Nephron (organoid): ENCODE results near the gene PRSS38.

Experiments used
- H3K27ac Mint-ChIP-seq, 3 experiments: 2 replicates each; pipeline ENCODE4 v1.8.0; 2020; ENCODE audit warnings: mixed read lengths in 3 of 3, mild to moderate bottlenecking in 2 of 3, moderate library complexity in 1 of 3
- H3K27me3 Mint-ChIP-seq: 2 replicates; pipeline ENCODE4 v1.8.0; 2021; ENCODE audit warnings: low read depth, mild to moderate bottlenecking, moderate library complexity, mixed read lengths
- H3K36me3 Mint-ChIP-seq: 2 replicates; pipeline ENCODE4 v1.8.0; 2020; ENCODE audit warnings: low read depth, mixed read lengths
- H3K4me1 Mint-ChIP-seq: 2 replicates; pipeline ENCODE4 v1.8.0; 2020; ENCODE audit warnings: mixed read lengths
- H3K4me3 Mint-ChIP-seq, 3 experiments: 2 replicates each; pipeline ENCODE4 v1.8.0; 2020; ENCODE audit warnings: mild to moderate bottlenecking in 3 of 3, mixed read lengths in 3 of 3, moderate library complexity in 2 of 3
- H3K9me3 Mint-ChIP-seq: 2 replicates; pipeline ENCODE4 v1.8.0; 2020; ENCODE audit warnings: mixed read lengths
- TF ChIP-seq, protein P1 (sequence below), 3 experiments: fragments of 200-600 bp; sonication (generic); IDR thresholded peaks; one replicate each; pipeline ENCODE4 v1.5.0; 2021; ENCODE audit warnings: antibody characterized with exemption in 3 of 3; ENCODE audit not compliant: unreplicated experiment in 3 of 3

PRSS38 gene

DNA sequence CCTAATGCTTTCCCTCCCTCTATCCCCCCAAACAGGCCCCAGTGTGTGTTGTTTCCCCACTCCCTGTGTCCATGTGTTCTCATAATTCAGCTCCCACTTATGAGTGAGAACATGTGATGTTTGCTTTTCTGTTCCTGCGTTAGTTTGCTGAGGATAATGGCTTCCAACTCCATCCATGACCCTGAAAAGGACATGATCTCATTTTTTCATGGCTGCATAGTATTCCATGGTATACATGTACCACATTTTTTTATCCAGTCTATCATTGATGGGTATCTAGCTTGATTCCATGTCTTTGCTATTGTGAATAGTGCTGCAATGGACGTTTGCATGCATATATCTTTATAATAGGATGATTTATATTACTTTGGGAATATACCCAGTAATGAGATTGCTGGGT is 8.7 kb downstream of the PRSS38 start:
- Mint-ChIP-seq H3K4me3 (no peak overlapping the region), H3K9me3 (peaks cover 28% of the 10 kb centered on the region)
- TF ChIP-seq, protein P1, sequence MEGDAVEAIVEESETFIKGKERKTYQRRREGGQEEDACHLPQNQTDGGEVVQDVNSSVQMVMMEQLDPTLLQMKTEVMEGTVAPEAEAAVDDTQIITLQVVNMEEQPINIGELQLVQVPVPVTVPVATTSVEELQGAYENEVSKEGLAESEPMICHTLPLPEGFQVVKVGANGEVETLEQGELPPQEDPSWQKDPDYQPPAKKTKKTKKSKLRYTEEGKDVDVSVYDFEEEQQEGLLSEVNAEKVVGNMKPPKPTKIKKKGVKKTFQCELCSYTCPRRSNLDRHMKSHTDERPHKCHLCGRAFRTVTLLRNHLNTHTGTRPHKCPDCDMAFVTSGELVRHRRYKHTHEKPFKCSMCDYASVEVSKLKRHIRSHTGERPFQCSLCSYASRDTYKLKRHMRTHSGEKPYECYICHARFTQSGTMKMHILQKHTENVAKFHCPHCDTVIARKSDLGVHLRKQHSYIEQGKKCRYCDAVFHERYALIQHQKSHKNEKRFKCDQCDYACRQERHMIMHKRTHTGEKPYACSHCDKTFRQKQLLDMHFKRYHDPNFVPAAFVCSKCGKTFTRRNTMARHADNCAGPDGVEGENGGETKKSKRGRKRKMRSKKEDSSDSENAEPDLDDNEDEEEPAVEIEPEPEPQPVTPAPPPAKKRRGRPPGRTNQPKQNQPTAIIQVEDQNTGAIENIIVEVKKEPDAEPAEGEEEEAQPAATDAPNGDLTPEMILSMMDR (IDR thresholded peaks at IDR 0.05; ENCODE audit: unreplicated experiment in 3 of 3) = no peak

DNA sequence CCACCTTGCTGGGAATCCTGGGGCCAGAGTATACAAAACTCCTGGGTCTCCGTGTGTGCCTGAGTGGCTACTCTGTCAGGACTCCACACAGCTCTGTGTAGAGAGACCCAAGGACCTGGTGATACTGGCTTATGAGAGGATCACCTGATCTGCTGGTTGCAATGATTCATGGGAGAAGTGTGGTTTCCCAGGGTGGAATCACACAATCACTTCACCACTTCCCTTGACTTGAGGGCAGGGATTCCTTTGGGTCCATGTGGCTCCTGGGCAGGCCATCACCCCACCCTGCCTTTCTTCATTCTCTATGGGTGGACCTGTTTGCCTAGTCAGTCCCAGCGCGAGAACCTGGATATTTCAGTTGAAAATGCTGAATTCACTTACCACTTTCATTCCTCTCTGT is 13.3 kb downstream of the PRSS38 start:
- no peak overlapping the region for H3K4me3 Mint-ChIP-seq
- H3K36me3 Mint-ChIP-seq = no peaks in the 10 kb centered on the region
- H3K9me3 Mint-ChIP-seq = peaks cover 29% of the 10 kb centered on the region
- H3K27me3 Mint-ChIP-seq = peaks cover 5% of the 10 kb centered on the region
- H3K27ac Mint-ChIP-seq = no peak overlapping the region
- TF ChIP-seq, protein P1 (IDR thresholded peaks at IDR 0.05; ENCODE audit: unreplicated experiment in 3 of 3) = no peak
- H3K4me1 Mint-ChIP-seq = no peaks in the 10 kb centered on the region

More for the DNA sequence above, 8.7 kb downstream of the PRSS38 start:
- Mint-ChIP-seq H3K4me1 (no peaks in the 10 kb centered on the region), H3K27ac (no peak overlapping the region), H3K36me3 (no peaks in the 10 kb centered on the region), H3K27me3 (peaks cover 3% of the 10 kb centered on the region)

DNA sequence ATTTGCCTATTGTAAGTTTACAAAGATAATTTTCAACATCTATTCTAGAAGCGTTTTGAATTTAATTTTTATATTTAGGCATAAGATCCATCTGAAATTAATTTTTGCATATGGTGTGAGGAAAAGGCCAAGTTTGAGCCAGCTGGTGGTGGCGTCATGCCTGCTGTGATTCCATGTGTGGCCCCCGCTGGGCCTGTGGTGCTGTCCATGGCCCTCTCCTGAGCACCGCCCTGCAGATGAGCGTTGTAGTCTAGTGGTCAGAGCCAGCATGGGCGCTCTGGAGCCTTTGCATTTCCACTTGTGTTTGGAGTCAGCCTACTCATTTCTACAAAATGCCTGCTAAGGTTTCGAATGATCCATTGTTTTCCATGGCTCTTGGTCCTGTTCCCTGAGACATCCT is 22.7 kb downstream of the PRSS38 start:
- H3K36me3 Mint-ChIP-seq = no peaks in the 10 kb centered on the region
- H3K27ac Mint-ChIP-seq = no peak overlapping the region
- H3K9me3 Mint-ChIP-seq = no peaks in the 10 kb centered on the region

DNA sequence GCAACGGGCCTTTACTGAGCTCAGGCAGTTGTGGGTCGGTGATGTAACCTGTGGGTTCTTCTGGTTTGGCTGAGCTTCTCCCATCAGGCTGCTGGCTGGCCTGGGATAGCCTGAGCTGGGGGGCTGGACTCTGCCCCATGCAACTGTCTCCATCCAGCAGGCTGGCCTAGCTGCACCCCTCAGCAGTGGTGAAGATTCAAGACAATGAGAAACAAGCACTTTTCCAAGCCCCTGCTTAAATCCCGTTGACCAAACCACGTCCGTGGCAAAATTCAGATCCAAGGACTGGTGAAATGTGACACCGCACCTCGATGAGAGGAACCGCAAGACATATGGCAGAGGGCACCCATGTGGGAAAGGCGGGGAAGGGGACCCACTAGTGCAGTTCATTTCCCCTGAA is 25.6 kb downstream of the PRSS38 start:
- peaks cover 5% of the 10 kb centered on the region for H3K4me1 Mint-ChIP-seq
- no peak overlapping the region for H3K27ac Mint-ChIP-seq
- no peaks in the 10 kb centered on the region for H3K36me3 Mint-ChIP-seq

More for the DNA sequence above, 22.7 kb downstream of the PRSS38 start:
- TF ChIP-seq, protein P1 (IDR thresholded peaks at IDR 0.05; ENCODE audit: unreplicated experiment in 3 of 3) = no peak
- Mint-ChIP-seq H3K27me3 (peaks cover 9% of the 10 kb centered on the region), H3K4me1 (peaks cover 5% of the 10 kb centered on the region), H3K4me3 (no peak overlapping the region)

DNA sequence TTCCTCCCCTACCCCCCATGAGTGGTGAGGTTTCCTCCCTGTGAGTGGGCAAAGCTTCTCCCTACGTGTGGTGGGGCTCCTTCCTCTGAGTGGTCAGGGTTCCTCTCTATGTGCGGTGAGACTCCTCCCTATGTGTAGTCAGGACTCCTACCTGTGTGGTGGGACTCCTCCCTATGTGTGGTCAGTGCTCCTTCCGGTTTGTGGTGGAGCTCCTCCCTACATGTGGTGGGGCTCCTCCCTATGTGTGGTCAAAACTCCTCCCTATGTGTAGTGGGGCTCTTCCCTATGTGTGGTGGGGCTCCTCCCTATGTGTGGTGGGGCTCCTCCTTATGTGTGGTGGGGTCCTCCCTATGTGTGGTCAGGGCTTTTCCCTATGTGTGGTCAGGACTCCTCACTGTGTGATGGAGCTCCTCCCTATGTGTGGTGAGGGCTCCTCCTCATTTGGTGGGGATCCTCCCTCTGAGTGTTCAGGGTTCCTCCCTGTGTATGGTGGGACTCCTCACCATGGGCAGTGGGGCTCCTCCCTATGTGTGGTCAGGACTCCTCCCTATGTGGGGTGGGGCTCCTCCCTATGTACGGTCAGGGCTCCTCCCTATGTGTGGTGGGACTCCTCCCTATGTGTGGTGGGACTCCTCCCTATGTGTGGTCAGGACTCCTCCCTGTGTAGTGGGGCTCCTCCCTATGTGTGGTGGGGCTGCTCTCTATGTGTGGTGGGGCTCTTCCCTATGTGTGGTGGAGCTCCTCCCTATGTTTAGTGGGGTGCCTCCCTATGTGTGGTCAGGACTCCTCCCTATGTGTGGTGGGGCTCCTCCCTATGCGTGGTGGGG is 29.1 kb downstream of the PRSS38 start:
- no peak overlapping the region for H3K4me3 Mint-ChIP-seq
- TF ChIP-seq, protein P1 (IDR thresholded peaks at IDR 0.05; ENCODE audit: unreplicated experiment in 3 of 3) = no peak
- H3K4me1 Mint-ChIP-seq = peaks cover 5% of the 10 kb centered on the region
- H3K36me3 Mint-ChIP-seq = no peaks in the 10 kb centered on the region
- H3K27me3 Mint-ChIP-seq = peaks cover 3% of the 10 kb centered on the region
- H3K9me3 Mint-ChIP-seq = peaks cover 18% of the 10 kb centered on the region
- H3K27ac Mint-ChIP-seq = no peak overlapping the region

More for the DNA sequence above, 25.6 kb downstream of the PRSS38 start:
- TF ChIP-seq, protein P1 (IDR thresholded peaks at IDR 0.05; ENCODE audit: unreplicated experiment in 3 of 3) = no peak
- no peaks in the 10 kb centered on the region for H3K9me3 Mint-ChIP-seq
- peaks cover 3% of the 10 kb centered on the region for H3K27me3 Mint-ChIP-seq
- no peak overlapping the region for H3K4me3 Mint-ChIP-seq

DNA sequence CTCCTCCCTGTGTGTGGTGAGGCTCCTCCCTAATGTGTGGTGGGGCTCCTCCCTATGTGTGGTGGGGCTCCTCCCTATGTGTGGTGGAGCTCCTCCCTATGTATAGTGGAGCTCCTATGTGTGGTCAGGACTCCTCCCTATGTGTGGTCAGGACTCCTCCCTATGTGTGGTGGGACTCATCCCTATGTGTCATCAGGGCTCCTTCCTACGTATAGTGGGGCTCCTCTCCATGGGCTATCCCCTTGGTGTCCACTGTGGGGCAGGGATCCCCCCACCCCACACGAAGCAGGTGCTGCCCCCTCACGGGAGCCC is 29.6 kb downstream of the PRSS38 start:
- Mint-ChIP-seq H3K27ac (no peak overlapping the region), H3K27me3 (peaks cover 3% of the 10 kb centered on the region), H3K4me3 (no peak overlapping the region), H3K9me3 (peaks cover 18% of the 10 kb centered on the region), H3K36me3 (no peaks in the 10 kb centered on the region), H3K4me1 (peaks cover 5% of the 10 kb centered on the region)
- TF ChIP-seq, protein P1 (IDR thresholded peaks at IDR 0.05; ENCODE audit: unreplicated experiment in 3 of 3) = no peak
